ENCODE data around the gene CCDC83.
"Not testable (repeated sequence)": the region's sequence is repeated elsewhere in the genome, so short reads cannot be mapped to it uniquely, and the experiment has no call there.

CCDC83 gene

DNA sequence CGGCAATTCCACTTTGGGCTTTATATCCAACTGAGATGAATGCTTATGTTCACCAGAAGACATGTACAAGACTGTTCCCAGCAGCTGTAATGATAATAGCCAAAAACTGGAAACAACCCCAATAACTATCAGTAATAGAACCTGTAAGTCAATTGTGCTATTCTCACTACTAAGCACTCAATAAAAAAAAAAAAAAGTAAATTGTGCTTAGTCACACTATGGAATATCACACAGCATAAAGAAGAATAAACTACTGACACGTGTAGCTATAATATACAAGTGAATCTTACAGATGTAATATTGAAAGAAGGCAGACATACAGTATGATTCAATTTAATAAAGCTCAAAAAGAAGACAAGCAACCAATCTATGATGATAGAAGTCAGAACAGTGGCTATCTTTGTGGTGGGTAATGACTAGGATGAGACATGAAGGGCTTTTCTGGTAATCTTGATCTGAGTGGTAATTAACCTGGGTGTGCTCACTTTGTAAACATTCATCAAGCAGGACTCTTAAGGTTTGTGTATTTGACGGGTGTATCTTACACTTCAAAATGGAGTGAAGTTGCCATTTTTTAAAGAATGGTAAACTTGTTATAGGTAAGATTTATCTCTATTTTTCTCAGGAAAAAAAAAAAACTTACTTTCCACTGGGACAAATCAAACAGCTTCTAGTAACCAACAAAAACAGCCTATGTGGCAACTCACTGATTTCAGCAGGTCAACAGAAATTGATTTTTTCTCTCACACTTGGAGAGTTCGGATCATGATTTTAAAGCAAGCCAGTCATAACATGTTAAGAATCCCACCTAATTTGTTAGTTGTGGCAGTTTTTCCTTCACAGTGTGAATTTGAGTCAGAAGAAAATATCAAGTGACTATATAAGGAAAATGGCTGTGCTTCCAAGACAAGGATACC is 84.2 kb downstream of the CCDC83 start:
- no peak for DNase-seq (ENCODE audit: low read depth in 3 of 3)

DNA sequence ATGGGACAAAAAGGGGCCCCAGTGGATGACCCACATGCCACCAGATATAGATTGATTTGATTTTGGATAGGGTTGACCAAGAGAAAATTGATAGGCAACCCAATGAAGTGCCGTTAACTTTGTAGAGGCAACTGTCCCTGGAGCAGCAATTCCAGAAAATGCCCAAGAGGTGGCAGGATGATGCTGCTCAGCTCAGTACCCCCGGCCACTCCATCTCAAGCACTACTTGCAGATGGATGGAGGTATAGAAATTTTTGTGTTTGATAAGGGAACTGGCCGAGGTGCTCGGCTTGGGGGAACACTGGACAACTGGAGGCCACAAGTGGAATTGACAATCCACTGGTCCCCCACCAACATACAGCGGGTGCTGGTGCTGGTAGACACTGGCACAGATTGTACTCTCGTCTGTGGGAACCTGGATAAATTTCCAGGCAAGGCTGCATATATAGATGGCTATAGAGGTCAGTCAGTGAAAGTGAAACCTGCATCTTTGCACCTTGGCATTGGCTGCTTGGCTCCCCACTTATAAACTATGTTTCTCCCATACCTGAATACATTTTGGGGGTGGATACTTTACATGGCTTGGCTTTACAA is 86.3 kb downstream of the CCDC83 start:
- DNase-seq (ENCODE audit: low read depth in 3 of 3): peak in 2 of 3 donors; percentile 18 to 26

DNA sequence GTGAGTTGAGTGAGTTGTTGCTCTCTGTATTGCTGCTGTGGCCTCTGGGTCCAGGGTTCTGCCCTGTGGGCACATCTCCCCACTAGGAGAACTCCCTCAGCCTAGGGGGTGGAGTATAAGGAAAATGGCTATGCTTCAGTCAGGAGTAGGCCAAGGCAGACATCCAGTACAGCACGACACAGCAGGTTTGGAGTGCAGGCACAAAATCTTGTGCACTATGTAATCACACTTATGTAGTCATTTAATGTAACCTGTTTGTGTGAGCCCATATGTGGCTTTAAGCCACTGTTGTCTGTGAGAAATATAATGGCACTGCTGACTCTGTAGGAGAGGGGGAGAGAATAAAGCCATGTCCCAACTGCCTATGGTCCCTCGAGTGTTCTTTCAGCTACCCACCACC is 90.1 kb downstream of the CCDC83 start:
- no peak for DNase-seq (ENCODE audit: low read depth in 3 of 3)

DNA sequence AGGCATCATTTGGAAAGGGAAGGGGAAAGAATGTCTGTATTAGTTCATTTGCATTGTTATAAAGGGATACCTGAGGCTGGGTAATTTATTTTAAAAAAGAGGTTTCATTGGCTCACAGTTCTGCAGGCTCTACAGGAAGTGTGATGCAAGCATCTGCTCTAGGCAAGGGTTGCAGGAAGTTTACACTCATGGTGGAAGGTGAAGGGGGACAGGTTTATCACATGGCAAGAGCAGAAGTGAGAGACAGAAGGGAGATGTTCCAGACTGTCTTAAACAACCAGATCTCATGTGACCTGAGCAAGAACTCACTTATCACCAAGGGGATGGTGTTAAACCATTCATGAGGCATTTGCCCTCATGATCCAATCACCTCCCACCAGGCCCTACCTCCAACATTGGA is 90.6 kb downstream of the CCDC83 start:
- no peak for DNase-seq (ENCODE audit: low read depth in 3 of 3)

DNA sequence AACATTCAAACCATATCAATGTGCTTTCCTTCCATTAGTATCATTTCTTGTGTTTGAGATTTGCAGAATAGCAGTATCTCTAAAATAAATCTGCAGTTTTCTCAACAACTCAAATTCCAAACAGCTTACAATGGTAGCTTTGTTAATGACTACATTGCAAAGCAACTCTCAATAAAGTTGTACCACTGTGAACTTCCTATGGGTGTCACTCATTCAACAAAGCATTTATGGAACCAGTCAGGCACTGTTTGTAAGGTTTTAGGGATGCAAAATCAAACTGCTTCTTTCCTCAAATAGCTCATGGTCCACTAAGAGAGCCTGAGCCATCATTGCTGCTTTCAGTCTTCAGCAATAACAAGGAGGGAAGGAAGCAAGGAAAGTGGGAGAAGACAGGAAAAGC is 91.0 kb downstream of the CCDC83 start:
- DNase-seq (ENCODE audit: low read depth in 3 of 3): no peak

DNA sequence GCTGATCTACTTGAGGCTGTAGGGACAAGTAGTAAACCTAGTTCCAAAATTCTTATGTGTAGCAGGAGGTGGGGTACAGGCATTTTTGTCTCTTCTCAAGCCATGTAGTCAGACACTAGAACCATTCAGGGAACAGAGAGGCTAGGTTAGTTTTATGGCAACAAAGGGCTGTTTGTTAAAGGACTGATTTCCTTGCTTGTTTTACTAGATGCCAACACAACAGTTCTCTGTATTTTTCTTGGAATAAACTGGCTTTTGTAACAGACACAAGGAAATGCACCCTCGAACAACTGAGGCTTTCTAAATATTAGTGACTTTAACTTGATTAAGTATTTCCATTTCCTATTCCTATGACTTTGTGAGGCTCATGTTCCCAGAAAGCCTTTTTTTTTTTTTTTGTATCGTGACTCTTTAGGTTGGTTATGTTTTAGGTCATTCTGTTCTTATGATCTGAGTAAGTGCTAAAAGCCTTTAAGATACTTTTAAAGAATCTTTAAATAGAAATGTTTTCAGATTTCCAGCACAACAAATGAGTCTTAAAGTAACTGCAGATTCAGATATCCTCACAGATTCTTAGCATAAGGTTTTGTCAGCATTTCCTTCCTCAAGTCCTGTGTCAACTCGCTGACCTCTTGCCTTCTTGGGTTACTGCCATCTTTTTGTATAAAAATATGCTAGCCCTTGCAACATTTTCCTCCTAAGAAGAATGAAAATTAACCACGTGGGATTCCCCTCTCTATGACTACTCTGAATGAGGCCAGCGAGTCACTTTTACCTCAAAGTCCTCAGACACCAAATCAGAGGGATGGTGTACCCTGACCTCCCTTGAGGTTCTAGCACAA is 92.5 kb downstream of the CCDC83 start:
- DNase-seq (ENCODE audit: low read depth in 3 of 3): peak in 2 of 3 donors; percentile 16 to 27

DNA sequence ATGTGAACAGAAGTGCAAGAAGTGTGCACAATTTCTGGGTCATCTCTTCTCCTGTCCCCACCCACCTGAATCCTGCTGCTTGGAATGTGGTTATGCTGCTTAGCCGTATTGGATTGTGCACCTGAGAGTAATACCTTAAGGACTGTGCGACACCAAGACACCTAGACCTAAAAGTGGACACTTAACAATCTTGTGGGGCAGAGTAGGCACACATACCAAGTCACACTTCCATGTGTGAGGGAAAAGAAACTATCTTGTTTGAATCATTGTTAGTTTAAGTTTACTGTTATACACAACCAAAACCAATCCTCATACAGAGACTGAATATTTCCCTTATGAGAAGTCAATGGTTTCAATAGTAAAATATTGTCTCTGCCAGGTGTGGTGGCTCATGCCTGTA is 93.7 kb downstream of the CCDC83 start:
- DNase-seq (ENCODE audit: low read depth in 3 of 3): no peak

DNA sequence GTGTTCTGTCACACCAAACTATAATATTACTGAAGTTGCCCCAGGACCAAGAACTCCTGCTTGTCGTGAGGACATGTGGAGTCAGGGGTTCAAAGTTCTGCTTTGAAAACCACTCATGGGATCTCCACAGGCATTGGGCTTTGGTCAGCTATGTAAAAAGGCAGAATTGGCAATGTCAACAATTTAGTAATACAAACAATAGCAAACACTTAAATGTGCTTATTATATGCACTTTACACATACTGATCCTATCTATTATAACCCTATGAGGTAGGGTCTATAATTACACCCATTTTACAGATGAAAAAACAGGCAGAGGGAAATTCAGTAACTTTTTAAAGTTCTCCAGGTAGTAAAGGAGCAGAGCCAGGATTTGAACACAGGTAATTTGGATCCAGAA is 94.6 kb downstream of the CCDC83 start:
- no peak for DNase-seq (ENCODE audit: low read depth in 3 of 3)

DNA sequence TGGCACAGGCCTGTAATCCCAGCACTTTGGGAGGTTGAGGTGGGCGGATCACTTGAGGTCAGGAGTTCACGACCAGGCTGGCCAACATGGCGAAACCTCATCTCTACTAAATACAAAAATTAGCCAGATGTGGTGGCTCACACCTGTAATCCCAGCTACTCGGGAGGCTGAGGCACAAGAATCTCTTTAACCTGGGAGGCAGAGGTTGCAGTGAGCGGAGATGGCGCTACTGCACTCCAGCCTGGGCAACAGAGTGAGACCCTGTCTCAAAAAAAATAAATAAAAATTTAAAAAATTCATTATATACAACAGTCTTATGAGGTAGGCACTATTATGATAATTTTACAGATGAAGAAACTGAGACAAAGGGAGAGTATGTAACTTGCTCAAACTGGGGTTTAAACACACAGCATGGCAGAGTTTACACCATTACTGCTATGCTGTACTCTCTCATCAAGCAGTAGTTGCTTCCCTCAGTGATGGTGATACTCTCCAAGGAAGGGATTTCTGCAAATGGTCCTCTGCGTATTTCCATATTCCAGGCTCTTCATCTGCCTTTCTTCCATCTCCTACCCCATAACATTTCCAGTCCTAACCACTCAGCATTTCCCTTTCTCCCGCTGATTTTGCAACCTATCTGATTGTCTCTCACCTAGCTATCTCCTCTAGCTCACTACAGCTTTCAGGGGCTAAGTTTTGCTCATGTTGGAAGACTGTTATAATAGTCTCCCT is 95.3 kb downstream of the CCDC83 start:
- no peak for DNase-seq (ENCODE audit: low read depth in 3 of 3)

DNA sequence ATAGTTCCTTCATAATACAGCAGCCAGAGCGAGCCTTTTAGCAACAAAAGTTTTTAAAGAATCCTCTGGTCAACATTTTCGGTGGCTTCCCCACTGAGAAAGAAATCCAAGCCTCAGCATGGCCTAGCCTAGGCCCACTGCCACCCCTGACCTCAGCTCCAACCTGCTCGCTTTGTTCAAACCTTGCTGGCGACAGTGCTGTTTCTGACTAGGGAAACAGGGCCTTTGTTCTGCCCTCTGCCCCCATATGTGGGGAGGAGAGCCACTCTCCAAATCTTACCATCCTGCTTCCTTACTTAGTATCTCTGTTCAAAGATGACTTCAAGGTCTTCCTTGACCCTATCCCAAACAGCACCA is 95.8 kb downstream of the CCDC83 start:
- no peak for DNase-seq (ENCODE audit: low read depth in 3 of 3)

DNA sequence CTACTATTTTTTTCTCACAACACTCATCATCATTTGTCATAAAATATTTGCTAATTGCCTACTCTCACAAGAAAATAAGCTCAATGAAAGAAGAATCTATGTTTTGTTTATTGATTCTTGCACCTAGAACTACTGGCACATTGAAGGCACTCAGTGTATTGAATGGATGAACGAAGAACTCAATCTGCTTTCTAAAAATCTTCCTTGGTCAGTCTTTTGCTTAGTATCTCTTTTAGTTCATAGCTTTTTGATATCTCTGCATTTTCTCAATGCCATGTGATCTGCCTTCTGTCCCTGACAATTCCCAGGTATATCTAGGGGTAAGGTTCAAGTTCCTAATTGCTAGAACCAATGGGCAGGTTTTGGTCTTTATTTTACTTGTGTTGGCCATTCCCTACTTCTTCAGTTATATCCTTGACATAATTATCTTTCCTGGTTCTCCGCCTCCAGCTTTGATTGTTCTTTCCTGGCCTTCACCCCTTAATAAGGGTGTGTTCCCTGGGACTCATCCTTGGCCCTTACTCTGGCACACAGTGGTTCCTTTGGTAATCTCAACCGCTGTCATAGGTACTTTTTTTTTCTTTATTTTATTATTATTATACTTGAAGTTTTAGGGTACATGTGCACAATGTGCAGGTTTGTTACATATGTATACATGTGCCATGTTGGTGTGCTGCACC is 96.4 kb downstream of the CCDC83 start:
- no peak for DNase-seq (ENCODE audit: low read depth in 3 of 3)

DNA sequence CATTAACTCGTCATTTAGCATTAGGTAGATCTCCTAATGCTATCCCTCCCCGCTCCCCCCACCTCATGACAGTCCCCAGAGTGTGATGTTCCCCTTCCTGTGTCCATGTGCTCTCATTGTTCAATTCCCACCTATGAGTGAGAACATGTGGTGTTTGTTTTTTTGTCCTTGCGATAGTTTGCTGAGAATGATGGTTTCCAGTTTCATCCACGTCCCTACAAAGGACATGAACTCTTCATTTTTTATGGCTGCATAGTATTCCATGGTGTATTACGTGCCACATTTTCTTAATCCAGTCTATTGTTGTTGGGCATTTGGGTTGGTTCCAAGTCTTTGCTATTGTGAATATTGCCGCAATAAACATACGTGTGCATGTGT is 96.9 kb downstream of the CCDC83 start:
- DNase-seq (ENCODE audit: low read depth in 3 of 3): not testable (repeated sequence)

DNA sequence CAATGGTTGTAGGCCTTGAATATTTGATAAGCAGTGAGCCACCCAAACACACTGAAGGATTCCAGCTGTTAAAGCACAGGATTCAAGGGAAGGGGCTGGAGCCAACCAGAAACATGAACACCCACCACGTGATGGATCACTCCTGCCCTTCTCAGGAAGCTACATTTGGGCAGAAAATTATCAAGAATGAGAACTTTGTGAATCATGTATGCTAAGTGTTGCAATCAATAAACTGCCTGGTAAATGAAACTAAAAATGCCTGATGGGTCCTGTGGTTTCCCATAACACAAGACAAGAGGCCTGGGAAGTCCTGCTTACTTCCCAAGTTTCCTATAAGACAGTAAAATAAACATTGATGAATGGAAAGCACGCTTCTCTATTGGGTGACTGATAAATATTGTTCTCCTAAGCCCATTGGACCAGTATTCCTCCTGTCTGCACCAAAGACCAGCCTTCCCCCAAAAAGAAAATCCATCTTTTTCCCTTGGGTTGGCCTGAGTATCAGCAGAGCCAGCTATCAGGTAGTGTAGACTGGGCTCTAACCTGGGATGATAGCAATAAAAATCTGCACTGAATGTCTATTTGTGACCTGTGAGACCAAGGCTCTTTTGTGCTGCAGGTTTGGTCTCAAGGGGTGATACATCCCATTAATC is 98.4 kb downstream of the CCDC83 start:
- DNase-seq (ENCODE audit: low read depth in 3 of 3): no peak

DNA sequence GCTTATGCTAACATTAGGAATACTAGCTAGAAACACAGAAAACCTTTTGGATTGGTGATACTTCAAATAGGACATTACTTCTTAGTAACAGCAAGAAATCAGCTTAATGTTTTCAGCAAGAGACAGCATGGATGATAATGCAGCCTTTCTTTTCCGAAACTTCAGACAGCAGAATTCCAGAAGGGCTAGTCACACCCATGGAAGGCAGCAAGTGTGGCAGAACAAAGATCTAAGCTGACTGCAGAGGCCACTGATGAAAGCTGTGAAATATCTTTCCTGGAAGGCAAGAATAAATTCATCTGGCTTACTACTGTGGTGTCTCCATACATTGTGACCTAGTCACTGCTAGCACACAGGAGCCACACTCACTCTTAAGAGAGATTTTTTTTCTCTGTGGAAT is 100.3 kb downstream of the CCDC83 start:
- DNase-seq (ENCODE audit: low read depth in 3 of 3): no peak

DNA sequence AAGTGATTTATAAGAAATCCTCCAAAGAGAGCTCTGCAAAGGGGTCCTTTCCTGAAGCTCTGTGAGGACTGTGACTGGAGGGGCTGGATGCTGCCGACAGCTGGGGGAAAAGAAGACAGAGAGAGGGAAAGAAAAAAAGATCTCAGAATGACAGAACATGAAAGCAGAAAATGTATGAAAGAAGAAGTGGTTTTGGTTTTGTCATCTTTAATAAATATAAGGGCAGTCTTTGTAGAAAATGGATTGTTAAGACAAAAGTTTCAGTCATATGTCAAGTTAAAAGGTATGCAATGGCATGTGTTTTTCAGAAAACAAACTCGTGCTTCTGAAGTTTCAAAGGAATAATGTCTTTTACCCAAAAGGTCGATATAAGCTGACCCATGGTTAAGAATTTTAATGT is 105.5 kb downstream of the CCDC83 start:
- DNase-seq (ENCODE audit: low read depth in 3 of 3): no peak

DNA sequence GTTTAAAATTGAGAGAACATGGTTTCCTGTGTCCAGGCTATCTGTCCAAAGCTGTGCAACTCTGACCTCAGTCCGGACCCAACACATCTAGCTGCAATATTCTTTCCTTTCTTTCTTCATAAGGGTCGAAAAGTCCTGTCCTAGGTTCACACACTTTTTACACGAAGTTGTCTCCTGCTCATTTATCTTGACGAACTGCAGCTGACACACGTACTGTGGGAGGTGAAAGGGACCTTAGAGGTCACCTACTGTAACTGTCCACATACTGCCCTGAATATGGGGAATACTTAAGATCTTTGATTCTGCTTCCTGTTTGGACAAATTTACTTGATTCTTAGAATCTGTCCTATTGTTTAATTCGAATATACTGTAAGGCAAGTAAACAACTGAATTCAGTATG is 105.9 kb downstream of the CCDC83 start:
- DNase-seq (ENCODE audit: low read depth in 3 of 3): no peak

DNA sequence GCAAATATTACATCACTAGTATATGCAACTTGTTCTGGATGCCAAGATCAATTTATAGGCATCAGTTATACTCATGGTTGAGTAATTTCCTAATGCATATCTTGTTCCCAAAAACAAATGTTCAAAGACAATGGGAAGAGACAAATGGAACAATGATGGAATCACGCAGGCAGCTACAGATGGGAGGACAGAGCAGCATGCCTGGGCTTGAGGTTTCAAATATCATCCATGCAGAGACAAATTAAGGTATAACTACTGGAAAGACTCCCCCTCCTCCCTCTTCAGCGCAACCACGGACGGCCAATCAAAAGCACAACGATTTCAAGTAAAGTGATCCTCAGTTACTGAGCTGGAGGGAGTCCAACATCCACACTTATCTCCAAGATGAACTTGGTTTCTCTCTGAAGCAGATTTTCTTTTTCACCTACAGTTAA is 106.8 kb downstream of the CCDC83 start:
- no peak for DNase-seq (ENCODE audit: low read depth in 3 of 3)

DNA sequence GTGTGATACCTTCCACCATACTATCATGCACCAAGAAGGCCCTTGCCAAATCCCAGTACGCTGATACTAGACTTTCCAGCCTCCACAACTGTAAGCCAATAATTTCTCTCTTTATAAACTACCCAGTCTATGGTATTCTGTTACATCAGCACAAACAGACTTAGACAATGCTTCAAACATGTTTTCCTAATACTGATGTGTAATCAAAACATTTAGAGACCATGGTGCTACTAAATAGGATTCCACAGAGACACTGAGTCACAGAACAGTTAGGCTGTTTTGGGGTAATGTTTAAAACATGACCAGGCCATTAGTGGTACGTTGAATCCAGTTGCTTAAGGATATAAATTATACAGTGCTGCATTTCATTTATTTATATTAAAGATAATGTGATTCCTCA is 110.0 kb downstream of the CCDC83 start:
- no peak for DNase-seq (ENCODE audit: low read depth in 3 of 3)

DNA sequence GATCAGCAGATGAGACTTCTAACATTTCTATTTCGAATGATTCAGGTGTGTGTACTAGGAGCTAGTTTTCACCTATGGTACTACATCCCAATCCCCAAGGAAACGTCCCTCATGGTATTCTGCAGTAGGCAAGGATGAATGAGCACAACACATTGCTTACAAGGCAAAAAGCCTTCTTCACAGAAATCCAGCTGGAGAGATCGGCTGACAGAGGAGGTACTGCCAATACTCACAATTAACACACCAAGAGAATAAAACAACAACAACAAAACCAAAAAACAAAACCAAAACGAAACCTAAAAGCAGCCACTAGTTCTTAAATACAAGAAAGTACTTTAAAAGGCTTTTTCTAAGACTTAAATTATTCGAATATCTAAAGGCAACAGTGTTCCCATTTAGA is 112.3 kb downstream of the CCDC83 start:
- DNase-seq (ENCODE audit: low read depth in 3 of 3): no peak

Data from stimulated activated CD4-positive, alpha-beta T cell treated with anti-CD3 and anti-CD28 coated beads, TNF-alpha, amount 100 ng/mL, for 48 hours (primary cell).